NCI-H146 (cell line): ENCODE results near the gene GFPT2.

Experiments used
- DNase-seq: peaks from one replicate; lab custom pipeline; 2025; lab: John Stamatoyannopoulos, UW

The GFPT2 gene

GRCh38 chr5:180332861-180333260 lies 20.3 kb downstream of the GFPT2 start:
- DNase-seq = no peak

DNA sequence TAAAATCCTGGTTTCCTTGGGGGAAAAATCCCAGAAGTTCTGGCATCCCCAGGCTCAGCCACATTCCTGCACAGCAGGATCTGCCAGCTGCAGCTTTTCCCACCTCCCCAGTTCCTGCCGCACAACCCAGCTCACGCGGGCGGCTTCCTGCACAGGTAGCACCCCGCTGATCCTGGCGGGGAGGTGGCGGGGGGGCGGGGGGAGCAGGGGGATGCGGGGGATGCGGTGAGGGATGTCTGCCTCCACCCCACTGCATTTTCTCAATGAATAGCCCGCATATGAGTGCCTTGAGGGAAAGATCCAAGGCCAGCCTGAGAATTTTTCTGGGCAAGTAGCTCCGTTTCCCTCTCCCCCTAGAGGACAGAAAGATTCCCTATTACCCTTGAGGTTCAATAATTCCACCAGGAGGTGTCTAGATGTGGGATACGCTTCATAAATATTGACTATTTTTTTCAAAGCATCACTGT lies 21.1 kb downstream of the GFPT2 start:
- DNase-seq = no peak

- no peak for DNase-seq
These were observed 21.5 kb downstream of the GFPT2 start for GRCh38 chr5:180331647-180331950.

GRCh38 chr5:180330810-180331646 lies 22.1 kb downstream of the GFPT2 start:
- DNase-seq = no peak

DNA sequence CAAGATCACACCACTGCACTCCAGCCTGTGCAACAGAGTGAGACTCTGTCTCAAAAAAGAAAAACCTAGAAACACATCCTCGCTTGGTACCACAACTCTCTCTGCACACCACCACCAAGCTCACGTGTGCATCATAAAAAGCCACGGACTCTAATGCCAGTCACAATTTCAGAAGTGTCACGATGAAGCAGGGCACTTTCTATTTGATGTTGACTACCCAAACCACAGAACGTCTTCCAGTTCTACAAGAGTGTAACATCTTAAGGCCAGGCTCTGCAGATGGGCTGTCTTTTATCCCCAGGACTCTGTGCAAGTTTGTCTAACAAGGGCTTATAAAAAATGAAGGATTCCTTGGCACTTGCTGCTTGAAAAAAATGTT lies 22.9 kb downstream of the GFPT2 start:
- no peak for DNase-seq

DNA sequence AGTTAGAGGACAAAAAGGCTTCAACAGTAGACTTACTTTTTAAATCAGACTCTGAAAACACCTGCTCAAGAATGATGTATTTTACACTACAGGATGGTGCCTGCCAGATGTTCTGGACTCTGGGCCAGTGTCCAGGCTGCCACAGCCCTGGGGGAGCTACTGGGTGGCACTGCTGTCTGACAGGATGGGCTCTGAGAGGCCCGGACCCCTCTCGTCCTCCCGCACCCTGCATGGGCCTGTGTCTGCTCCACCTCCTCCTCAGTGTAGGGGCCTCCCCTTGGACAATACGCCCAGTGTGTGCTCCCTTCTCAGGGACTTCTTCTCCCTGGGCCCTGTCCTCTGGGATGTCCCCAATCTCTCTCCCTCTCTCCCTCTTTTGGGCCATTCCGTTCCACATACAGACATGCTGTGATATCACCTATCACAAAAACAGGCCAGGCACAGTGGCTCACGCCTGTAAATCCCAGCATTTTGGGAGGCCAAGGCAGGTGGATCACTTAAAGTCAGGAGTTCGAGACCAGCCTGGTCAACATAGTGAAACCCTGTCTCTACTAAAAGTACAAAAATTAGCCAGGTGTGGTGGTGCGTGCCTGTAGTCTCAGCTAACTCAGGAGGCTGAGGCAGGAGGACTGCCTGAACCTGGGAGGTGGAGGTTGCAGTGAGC lies 23.4 kb downstream of the GFPT2 start:
- DNase-seq = no peak

- DNase-seq = no peak
These were observed 24.0 kb downstream of the GFPT2 start for GRCh38 chr5:180329138-180329435.

DNA sequence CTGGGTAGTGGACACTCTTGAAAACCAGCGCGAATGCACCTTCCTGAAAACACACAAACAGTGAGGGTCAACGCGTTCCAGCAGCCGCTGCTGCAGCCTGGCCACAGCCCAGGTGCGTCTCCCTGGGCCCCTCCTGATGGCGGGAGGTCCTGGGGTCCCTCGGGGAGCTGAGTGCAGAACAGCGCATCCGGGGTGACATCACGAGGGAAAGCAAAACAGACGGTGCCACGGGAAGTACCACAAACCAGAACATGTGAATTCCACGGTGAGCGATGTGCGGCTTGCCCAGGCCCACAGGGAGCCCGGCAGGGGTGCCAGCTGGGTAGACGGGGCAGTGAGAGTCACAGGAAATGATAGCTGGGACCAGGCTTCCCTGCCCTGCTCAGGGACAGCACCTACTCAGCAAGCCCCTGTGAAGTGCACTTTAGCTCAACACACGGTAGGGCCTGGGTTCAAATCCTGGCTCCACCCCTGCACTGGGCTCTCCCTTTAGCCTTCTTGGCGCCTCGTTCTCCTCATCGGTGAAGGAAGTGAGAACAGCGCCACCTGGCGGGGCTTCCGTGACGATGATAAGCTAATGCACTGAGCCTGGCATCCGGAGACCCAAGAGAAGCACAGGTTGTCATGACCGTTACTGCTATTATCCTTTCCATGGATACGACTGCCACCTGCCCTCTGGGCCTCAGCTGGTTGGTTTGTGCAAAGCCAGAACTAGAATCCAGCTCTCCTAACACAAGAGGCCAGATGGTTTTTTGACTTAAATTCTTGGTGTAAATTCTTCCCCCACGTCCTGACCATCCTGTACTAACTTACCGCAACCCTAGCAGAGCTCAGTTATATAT lies 24.6 kb downstream of the GFPT2 start:
- peak; percentile 69 for DNase-seq

GRCh38 chr5:180326989-180327565 lies 26.1 kb downstream of the GFPT2 start:
- no peak for DNase-seq

- no peak for DNase-seq
These were observed 28.6 kb downstream of the GFPT2 start for GRCh38 chr5:180324601-180324950.

GRCh38 chr5:180323941-180324600 lies 29.1 kb downstream of the GFPT2 start:
- DNase-seq = no peak

GRCh38 chr5:180323160-180323559 lies 30.0 kb downstream of the GFPT2 start:
- DNase-seq = no peak

DNA sequence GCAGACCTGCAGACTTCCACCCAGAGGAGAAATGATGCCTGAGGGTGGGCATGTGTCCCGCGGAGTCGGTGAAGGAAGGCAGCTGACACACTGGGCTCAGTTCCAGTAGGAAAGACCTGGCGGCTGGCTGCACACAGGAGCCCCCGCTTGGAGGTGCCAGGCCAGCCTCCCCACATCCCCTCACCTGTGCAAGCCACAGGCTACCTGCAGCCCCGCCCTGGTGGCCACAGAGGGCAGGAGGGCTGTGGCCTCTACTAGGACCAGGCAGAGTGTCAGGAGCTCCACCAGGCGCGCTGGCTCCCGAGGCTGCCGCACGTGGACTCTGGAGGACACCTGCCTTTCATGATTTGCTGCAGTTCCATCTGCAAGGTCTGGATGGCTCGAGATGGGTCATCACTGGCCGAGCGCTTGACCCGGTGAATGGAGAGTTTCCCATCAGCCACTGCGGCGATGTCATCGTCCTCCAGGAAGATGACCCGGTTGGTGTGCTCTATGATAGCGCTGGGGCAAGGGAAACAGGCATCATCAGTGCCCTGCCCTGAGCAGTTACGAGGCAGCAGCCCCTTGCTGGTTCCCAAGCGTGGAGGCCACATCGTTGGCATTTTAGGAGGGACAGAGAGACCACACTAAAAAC lies 34.6 kb downstream of the GFPT2 start:
- DNase-seq = no peak

GRCh38 chr5:180316586-180316985 lies 36.5 kb downstream of the GFPT2 start:
- no peak for DNase-seq

GRCh38 chr5:180315762-180316212 lies 37.3 kb downstream of the GFPT2 start:
- DNase-seq = no peak

DNA sequence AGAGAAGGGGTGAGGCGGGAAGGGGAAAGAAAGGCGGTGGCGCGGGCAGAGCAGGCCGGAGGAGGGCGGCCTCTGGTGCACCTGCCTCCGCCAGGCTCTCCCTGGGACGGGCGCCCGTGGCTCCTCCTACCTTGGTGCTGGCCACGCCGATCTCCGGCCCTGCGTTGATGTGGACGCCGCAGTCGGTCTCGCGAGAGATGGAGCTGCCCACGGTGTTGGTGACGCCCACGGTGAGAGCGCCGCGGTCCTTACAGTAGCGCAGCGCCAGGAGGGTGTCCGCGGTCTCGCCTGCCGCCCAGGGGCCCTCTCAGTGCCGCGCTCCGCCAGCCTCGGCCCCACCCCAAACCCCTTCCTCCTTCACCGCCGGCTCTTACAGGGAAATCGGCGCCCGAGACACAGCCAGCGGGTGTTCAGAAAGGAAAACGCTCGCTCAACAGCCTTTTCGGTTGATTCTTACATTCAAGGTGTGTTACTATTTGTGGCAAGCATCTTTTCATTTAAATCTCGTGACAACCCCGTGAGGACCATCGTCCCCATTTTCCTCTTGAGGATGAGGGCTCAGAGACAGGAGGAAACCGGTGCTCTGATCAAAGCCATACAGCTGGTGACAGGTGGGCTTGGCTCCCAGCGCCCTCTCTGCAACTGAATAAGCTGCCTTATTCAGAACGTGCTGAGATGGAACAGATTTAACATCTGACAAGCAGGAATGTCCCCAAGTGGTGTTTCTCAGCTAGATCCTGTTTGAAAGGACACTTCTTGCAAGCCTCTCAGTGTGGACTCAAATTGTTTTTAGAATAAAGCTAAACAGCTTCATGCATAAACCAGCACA lies 39.2 kb downstream of the GFPT2 start:
- DNase-seq = peak; percentile 14

DNA sequence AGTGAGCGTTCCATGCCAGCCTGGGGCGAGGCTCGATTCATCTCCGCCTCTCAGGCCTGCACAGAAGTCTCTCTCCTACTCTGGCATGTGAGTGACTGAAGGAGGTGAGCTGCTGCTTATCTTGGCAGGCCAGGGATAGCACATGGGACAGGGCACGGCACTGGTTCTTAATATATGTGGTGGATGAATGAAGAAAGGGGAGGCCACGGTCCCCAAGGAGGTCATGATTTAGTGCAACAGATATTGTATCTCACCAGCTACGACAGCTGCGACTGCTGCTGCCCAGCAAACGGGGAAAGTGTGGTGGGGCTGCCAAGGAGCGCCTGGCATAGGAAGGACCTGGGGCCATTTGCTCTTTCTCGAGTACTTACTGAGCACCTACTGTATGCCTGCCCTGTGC lies 41.9 kb downstream of the GFPT2 start:
- DNase-seq = no peak

- no peak for DNase-seq
These were observed 46.3 kb downstream of the GFPT2 start for GRCh38 chr5:180306796-180307195.

DNA sequence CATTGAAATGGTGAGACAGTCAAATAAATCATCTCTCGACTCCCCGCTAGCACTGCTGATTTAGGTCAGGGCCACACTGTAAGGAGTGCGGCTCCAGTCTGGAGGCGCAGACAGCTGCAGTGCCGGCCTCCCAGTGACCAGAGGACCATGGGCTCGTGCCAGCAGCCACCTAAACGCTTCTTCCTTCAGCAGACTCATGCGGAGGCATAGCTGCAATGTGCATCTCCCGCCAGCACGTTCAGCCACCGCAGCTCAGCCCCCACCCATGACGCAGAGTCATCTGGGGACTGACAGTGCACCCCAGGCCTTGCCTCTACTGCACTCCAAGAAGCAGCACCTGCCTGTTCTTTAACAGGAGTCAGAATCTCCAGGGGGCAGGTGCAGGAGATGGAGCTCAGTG lies 47.7 kb downstream of the GFPT2 start:
- peak; percentile 17 for DNase-seq
